Measurements from ENCODE around the gene SPIN2A.
A peak's percentile ranks its signal among the peaks of the same experiment; 100 is the strongest.
"Not testable (repeated sequence)": the region's sequence is repeated elsewhere in the genome, so short reads cannot be mapped to it uniquely, and the experiment has no call there.

The SPIN2A gene

GRCh38 chrX:57137073-57137472 is at the start of gene SPIN2A:
SPIN2A (minus strand) TSS chrX:57137397; CDS start chrX:57136597, 800 bp downstream.
- not testable (repeated sequence) for DNase-seq

GRCh38 chrX:57178605-57179004 is 41.4 kb upstream of the SPIN2A start:
- no peak for DNase-seq

- DNase-seq = no peak
Measured at GRCh38 chrX:57177070-57177469, 39.9 kb upstream of the SPIN2A start.

- no peak for DNase-seq
Measured at GRCh38 chrX:57172544-57172943, 35.3 kb upstream of the SPIN2A start.

- DNase-seq = no peak
Measured at GRCh38 chrX:57156397-57157049, 19.3 kb upstream of the SPIN2A start.

- no peak for DNase-seq
Measured at GRCh38 chrX:57155171-57155570, 18.0 kb upstream of the SPIN2A start.

- not testable (repeated sequence) for DNase-seq
Measured at GRCh38 chrX:57152222-57152621, 15.0 kb upstream of the SPIN2A start.

GRCh38 chrX:57138674-57139073 is 1.5 kb upstream of the SPIN2A start:
- DNase-seq = no peak

GRCh38 chrX:57137501-57137900 is 304 bp upstream of the SPIN2A start:
- DNase-seq = no peak

GRCh38 chrX:57136589-57136988 is 608 bp downstream of the SPIN2A start:
- DNase-seq = not testable (repeated sequence)

- no peak for DNase-seq
Measured at GRCh38 chrX:57135287-57135686, 1.9 kb downstream of the SPIN2A start.

GRCh38 chrX:57134702-57135101 is 2.5 kb downstream of the SPIN2A start:
- no peak for DNase-seq

GRCh38 chrX:57133706-57134105 is 3.5 kb downstream of the SPIN2A start:
- DNase-seq = no peak

- not testable (repeated sequence) for DNase-seq
Measured at GRCh38 chrX:57133284-57133683, 3.9 kb downstream of the SPIN2A start.

- no peak for DNase-seq
Measured at GRCh38 chrX:57132046-57132445, 5.2 kb downstream of the SPIN2A start.

- no peak for DNase-seq
Measured at GRCh38 chrX:57121816-57122215, 15.4 kb downstream of the SPIN2A start.

GRCh38 chrX:57121162-57121755 is 15.9 kb downstream of the SPIN2A start, which contains the start of gene SPIN2B:
SPIN2B (minus strand) TSS chrX:57121548.
- DNase-seq = peak; percentile 63

- not testable (repeated sequence) for DNase-seq
Measured at GRCh38 chrX:57120619-57121161, 16.5 kb downstream of the SPIN2A start.

GRCh38 chrX:57119416-57119815 is 17.8 kb downstream of the SPIN2A start:
- DNase-seq = no peak

- not testable (repeated sequence) for DNase-seq
Measured at GRCh38 chrX:57117566-57117965, 19.6 kb downstream of the SPIN2A start.

- DNase-seq = no peak
Measured at GRCh38 chrX:57104921-57105398, 32.2 kb downstream of the SPIN2A start.

- no peak for DNase-seq
Measured at GRCh38 chrX:57104406-57104805, 32.8 kb downstream of the SPIN2A start.

GRCh38 chrX:57103489-57103888 is 33.7 kb downstream of the SPIN2A start:
- DNase-seq = no peak

- DNase-seq = not testable (repeated sequence)
Measured at GRCh38 chrX:57102918-57103317, 34.3 kb downstream of the SPIN2A start.

All from activated effector memory CD4-positive, alpha-beta T cell treated with Interleukin-2 at 50 U/mL for 16 hours (primary cell).